LNCaP clone FGC (cell line): ENCODE results near the gene PAPOLA.

Experiments
- DNase-seq: peaks from one replicate; pipeline ENCODE4 v3.0.0-alpha.2; 2011; ENCODE audit warnings: low read depth
- H3K4me3 ChIP-seq: 2 replicates; pipeline ENCODE4 v1.5.1; 2011; ENCODE audit warnings: mild to moderate bottlenecking, low read depth, low read length, control low read depth
- CTCF ChIP-seq: IDR thresholded peaks from 2 replicates; pipeline ENCODE4 v1.5.1; 2012; ENCODE audit warnings: mild to moderate bottlenecking; ENCODE audit not compliant: control insufficient read depth, insufficient read depth; ENCODE audit errors: extremely low read depth

PAPOLA gene

GRCh38 chr14:96579358-96579757, 77.2 kb downstream of the PAPOLA start:
- no peak for TF ChIP-seq CTCF
- H3K4me3 ChIP-seq, result no peak overlapping the region
- DNase-seq, result no peak

DNA sequence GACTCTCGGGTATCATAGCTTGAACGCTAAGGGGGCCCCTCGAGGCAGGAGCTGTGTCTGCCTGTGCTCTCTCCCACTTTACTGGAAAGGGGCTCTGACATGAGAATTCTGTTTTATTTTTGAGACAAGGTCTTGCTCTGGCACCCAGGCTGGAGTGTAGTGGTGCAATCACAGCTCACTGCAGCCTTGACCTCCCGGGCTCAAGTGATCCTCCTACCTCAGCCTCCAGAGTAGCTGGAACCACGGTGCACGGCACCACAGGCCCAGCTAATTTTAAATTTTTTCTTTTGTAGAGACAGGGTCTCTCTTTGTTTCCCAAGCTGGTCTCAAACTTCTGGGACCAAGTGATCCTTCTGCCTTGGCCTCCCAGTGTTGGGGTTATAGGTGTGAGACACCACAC, 77.7 kb downstream of the PAPOLA start:
- no peak for TF ChIP-seq CTCF
- no peak for DNase-seq
- no peak overlapping the region for H3K4me3 ChIP-seq

- no peak for TF ChIP-seq CTCF
- H3K4me3 ChIP-seq, result no peak overlapping the region
- DNase-seq, result no peak
Observed at GRCh38 chr14:96580566-96580965, 78.4 kb downstream of the PAPOLA start.

DNA sequence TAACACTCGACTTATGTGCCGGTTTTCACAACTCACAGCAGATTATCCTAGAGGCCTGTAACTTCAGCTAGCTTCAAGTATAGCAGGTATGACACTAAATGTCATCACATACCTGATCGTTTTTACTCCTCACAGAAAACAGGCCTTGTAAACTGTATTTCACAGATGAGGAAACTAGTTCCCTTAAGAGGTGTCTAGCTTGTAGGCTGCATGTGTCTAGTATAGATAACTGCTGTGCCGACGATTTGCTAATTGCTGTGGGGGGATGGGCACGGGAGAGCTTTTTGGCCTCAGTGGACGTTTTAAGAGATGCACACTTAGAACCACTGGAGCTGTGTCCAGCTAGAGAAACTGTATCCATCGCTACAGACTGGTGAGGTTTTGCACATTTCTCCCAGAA, 78.8 kb downstream of the PAPOLA start:
- no peak for DNase-seq
- no peak overlapping the region for H3K4me3 ChIP-seq
- TF ChIP-seq CTCF, result no peak

GRCh38 chr14:96581902-96582301, 79.7 kb downstream of the PAPOLA start:
- no peak for TF ChIP-seq CTCF
- no peak overlapping the region for H3K4me3 ChIP-seq
- no peak for DNase-seq

GRCh38 chr14:96582411-96582961, 80.3 kb downstream of the PAPOLA start:
- H3K4me3 ChIP-seq, result no peak overlapping the region
- TF ChIP-seq CTCF, result no peak
- no peak for DNase-seq

- no peak for DNase-seq
- no peak for TF ChIP-seq CTCF
- H3K4me3 ChIP-seq, result no peak overlapping the region
Observed at GRCh38 chr14:96582995-96583394, 80.8 kb downstream of the PAPOLA start.
